Measurements from ENCODE around the gene CCDC121.
"Not testable (repeated sequence)": the region's sequence is repeated elsewhere in the genome, so short reads cannot be mapped to it uniquely, and the experiment has no call there.

CCDC121 gene

DNA sequence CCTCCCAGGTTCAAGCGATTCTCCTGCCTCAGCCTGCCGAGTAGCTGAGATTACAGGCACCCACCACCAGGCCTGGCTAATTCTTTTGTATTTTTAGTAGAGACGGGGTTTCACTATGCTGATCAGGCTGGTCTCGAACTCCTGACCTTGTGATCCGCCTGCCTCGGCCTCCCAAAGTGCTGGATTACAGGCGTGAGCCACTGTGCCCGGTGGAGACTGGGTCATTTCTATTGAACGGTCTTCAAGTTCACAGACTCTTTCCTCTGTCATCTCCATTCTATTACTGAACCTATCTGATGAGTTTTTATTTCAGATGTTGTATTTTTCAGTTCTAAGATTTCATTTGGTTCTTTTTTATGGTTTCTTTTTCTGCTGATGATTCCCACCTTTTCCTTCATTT, 33.4 kb downstream of the CCDC121 start:
- not testable (repeated sequence) for H3K27ac ChIP-seq (ENCODE audit: low read length); H3K9me3 ChIP-seq (ENCODE audit: control insufficient read depth in 1 of 2, low read length in 2 of 2); H3K4me3 ChIP-seq (ENCODE audit: low read depth in 1 of 2, low read length in 2 of 2); H3K27me3 ChIP-seq (ENCODE audit: low read depth, low read length); H3K4me1 ChIP-seq (ENCODE audit: control insufficient read depth in 1 of 2, insufficient read depth in 2 of 2, low read length in 2 of 2)
- H3K36me3 ChIP-seq (ENCODE audit: control insufficient read depth in 1 of 2, insufficient read depth in 2 of 2, low read length in 2 of 2) = peaks cover 12% of the 10 kb centered on the region in 2 donors

DNA sequence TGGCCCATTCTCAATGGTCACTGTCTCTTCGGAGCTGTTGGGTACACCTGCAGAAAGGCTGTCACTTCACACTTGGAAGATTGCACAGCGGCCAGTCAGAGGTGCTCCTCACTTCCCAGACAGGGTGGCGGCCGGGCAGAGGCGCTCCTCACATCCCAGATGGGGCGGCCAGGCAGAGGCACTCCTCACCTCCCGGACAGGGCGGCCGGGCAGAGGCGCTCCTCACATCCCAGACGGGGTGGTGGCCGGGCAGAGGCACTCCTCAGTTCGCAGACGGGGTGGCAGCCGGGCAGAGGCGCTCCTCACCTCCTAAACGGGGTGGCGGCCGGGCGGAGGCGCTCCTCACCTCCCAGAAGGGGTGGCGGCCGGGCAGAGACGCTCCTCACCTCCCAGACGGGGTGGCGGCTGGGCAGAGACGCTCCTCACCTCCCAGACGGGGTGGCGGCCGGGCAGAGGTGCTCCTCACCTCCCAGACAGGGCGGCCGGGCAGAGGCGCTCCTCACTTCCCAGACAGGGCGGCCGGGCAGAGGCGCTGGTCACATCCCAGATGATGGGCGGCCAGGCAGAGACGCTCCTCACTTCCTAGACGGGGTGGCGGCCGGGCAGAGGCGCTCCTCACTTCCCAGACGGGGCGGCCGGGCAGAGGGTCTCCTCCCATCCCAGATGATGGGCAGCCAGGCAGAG, 34.6 kb downstream of the CCDC121 start:
- H3K36me3 ChIP-seq (ENCODE audit: control insufficient read depth in 1 of 2, insufficient read depth in 2 of 2, low read length in 2 of 2); H3K9me3 ChIP-seq (ENCODE audit: control insufficient read depth in 1 of 2, low read length in 2 of 2); H3K4me1 ChIP-seq (ENCODE audit: control insufficient read depth in 1 of 2, insufficient read depth in 2 of 2, low read length in 2 of 2); H3K27ac ChIP-seq (ENCODE audit: low read length); H3K27me3 ChIP-seq (ENCODE audit: low read depth, low read length); H3K4me3 ChIP-seq (ENCODE audit: low read depth in 1 of 2, low read length in 2 of 2): not testable (repeated sequence)

DNA sequence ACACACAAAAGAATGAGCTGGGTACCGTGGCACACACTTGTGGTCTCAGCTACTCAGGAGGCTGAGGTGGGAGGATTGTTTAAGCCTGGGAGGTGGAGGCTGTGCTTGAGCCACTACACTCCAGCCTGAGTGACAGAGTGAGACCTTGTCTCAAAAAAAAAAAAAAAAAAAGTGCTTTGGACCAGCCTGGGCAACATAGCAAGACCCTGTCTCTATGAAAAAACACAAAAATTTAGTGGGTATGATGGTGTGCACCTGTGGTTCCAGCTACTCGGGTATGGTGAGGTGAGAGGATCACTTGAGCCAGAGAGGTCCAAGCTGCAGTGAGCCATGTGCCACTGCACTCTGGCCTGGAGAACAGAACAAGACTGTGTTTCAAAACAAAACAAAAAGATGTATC, 35.6 kb downstream of the CCDC121 start:
- Histone ChIP-seq H3K4me3 (ENCODE audit: low read depth in 1 of 2, low read length in 2 of 2) (no peak overlapping the region), H3K27ac (ENCODE audit: low read length) (no peak overlapping the region), H3K9me3 (ENCODE audit: control insufficient read depth in 1 of 2, low read length in 2 of 2) (peaks cover 7 to 8% of the 10 kb centered on the region in 2 donors), H3K4me1 (ENCODE audit: control insufficient read depth in 1 of 2, insufficient read depth in 2 of 2, low read length in 2 of 2) (no peaks in the 10 kb centered on the region), H3K27me3 (ENCODE audit: low read depth, low read length) (no peaks in the 10 kb centered on the region), H3K36me3 (ENCODE audit: control insufficient read depth in 1 of 2, insufficient read depth in 2 of 2, low read length in 2 of 2) (peaks cover 0 to 4% of the 10 kb centered on the region in 2 donors)

DNA sequence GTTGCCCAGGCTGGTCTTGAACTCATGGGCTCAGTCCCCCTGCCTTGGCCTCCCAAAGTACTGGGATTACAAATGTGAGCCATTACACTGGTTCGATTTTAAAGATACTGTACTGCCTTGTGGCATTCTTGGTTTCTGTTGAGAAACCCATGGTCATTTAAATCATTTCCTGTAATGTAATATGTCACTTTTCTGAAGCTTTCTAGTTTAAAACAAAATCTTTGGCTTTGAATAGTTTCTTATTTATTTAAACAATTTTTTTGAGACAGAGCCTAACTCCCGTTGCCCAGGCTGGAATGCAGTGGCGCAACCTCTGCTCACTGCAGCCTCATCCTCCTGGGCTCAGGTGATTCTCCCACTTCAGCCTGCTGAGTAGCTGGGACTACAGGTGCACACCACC, 37.1 kb downstream of the CCDC121 start:
- H3K4me1 ChIP-seq (ENCODE audit: control insufficient read depth in 1 of 2, insufficient read depth in 2 of 2, low read length in 2 of 2) = no peaks in the 10 kb centered on the region
- H3K27ac ChIP-seq (ENCODE audit: low read length) = no peak overlapping the region
- peaks cover 0 to 4% of the 10 kb centered on the region in 2 donors for H3K36me3 ChIP-seq (ENCODE audit: control insufficient read depth in 1 of 2, insufficient read depth in 2 of 2, low read length in 2 of 2)
- no peaks in the 10 kb centered on the region for H3K27me3 ChIP-seq (ENCODE audit: low read depth, low read length)
- H3K4me3 ChIP-seq (ENCODE audit: low read depth in 1 of 2, low read length in 2 of 2) = no peak overlapping the region
- peaks cover 7 to 8% of the 10 kb centered on the region in 2 donors for H3K9me3 ChIP-seq (ENCODE audit: control insufficient read depth in 1 of 2, low read length in 2 of 2)

DNA sequence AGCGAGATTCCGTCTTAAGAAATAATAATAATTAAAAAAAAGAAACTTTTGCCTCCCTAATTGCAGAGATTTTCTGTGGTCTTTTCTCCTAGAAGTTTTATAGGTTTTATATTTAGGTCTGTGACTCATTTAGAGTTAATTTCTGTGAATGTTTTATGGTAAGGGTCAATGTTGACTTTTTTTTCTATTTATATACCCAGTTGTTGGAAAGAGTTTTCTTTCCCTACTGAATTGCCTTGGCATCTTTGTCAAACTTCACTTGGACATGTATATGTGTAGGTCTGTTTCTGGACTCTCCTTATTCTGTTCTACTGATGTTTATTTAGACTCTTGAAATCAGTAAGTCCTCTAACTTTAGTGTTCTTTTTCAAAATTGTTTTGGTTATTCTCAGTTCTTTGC, 40.5 kb downstream of the CCDC121 start:
- Histone ChIP-seq H3K27ac (ENCODE audit: low read length) (no peak overlapping the region), H3K36me3 (ENCODE audit: control insufficient read depth in 1 of 2, insufficient read depth in 2 of 2, low read length in 2 of 2) (no peaks in the 10 kb centered on the region), H3K9me3 (ENCODE audit: control insufficient read depth in 1 of 2, low read length in 2 of 2) (peaks cover 3 to 8% of the 10 kb centered on the region in 2 donors), H3K4me3 (ENCODE audit: low read depth in 1 of 2, low read length in 2 of 2) (no peak overlapping the region), H3K4me1 (ENCODE audit: control insufficient read depth in 1 of 2, insufficient read depth in 2 of 2, low read length in 2 of 2) (peaks cover 6 to 14% of the 10 kb centered on the region in 2 donors), H3K27me3 (ENCODE audit: low read depth, low read length) (no peaks in the 10 kb centered on the region)

DNA sequence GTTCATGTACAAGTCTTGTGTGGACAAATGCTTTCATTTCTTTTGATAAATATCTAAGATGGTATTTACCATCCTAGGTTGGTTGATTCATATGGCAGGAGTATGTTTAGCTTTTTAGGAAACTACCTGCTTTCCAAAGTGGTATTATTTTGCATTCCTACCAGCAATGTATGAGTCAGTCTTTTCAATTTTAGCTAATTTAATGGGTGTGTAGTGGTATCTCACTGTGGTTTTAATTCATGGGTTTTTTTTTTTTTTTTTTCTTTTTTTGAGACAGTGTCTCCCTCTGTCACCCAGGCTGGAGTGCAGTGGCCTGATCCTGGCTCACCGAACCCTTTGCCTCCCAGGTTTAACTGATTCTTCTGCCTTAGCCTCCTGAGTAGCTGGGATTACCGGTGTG, 41.8 kb downstream of the CCDC121 start:
- no peak overlapping the region for H3K27ac ChIP-seq (ENCODE audit: low read length)
- peaks cover 6 to 14% of the 10 kb centered on the region in 2 donors for H3K4me1 ChIP-seq (ENCODE audit: control insufficient read depth in 1 of 2, insufficient read depth in 2 of 2, low read length in 2 of 2)
- H3K27me3 ChIP-seq (ENCODE audit: low read depth, low read length) = no peaks in the 10 kb centered on the region
- H3K4me3 ChIP-seq (ENCODE audit: low read depth in 1 of 2, low read length in 2 of 2) = no peak overlapping the region
- peaks cover 3 to 8% of the 10 kb centered on the region in 2 donors for H3K9me3 ChIP-seq (ENCODE audit: control insufficient read depth in 1 of 2, low read length in 2 of 2)
- no peaks in the 10 kb centered on the region for H3K36me3 ChIP-seq (ENCODE audit: control insufficient read depth in 1 of 2, insufficient read depth in 2 of 2, low read length in 2 of 2)

DNA sequence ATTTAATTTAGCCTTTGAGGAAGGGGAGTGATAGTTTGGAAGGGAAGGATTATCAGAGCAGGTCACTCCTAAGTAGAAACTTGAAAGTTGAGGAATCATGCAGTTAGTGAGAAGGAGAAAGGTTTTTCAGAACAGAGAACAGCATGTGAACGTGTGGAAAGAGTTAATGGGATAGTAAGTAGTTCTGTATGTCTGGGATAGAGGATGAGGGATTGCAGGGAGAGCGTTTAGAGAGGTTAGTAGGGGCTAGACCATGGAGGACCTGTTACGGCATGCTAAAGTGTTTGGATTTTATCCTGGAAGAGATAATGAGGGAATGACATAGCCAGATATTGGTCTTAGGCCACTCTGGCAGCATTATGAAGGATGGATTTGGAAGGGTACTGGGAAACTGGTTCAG, 44.2 kb downstream of the CCDC121 start:
- no peak overlapping the region for H3K27ac ChIP-seq (ENCODE audit: low read length)
- H3K36me3 ChIP-seq (ENCODE audit: control insufficient read depth in 1 of 2, insufficient read depth in 2 of 2, low read length in 2 of 2) = no peaks in the 10 kb centered on the region
- H3K4me1 ChIP-seq (ENCODE audit: control insufficient read depth in 1 of 2, insufficient read depth in 2 of 2, low read length in 2 of 2) = peaks cover 6 to 14% of the 10 kb centered on the region in 2 donors
- no peaks in the 10 kb centered on the region for H3K27me3 ChIP-seq (ENCODE audit: low read depth, low read length)
- H3K4me3 ChIP-seq (ENCODE audit: low read depth in 1 of 2, low read length in 2 of 2) = peak overlapping the region in 1 of 2 donors; percentile 99
- peaks cover 0 to 6% of the 10 kb centered on the region in 2 donors for H3K9me3 ChIP-seq (ENCODE audit: control insufficient read depth in 1 of 2, low read length in 2 of 2)

DNA sequence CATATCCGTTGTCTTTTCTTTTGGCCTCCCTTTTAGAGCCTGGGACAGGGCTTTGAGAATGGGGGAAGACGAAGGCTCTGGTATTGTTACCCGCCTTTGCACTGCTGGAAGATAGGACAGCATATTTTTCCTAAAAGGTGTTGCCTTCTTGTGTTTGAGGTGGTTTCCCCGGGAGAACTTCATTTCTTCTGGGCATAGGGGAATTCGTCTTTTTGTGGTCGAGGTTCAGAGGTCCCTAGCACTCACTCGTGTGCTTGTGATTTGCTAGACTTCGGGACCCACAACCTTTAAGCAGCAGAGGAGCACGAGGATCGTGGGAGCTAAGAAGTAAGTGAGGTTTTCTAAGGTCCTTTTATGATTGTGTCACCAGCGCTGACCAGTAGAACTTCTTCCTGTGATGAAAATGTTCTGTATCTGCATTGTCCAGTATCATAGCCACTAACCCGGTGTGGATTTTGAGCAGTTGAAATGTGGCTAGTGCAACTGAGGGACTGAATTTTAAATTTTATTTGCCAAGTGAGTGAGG, 45.4 kb downstream of the CCDC121 start:
- Histone ChIP-seq H3K4me1 (ENCODE audit: control insufficient read depth in 1 of 2, insufficient read depth in 2 of 2, low read length in 2 of 2) (peaks cover 6 to 14% of the 10 kb centered on the region in 2 donors), H3K27ac (ENCODE audit: low read length) (peak overlapping the region; percentile 78), H3K27me3 (ENCODE audit: low read depth, low read length) (no peaks in the 10 kb centered on the region), H3K4me3 (ENCODE audit: low read depth in 1 of 2, low read length in 2 of 2) (peak overlapping the region; percentile 95 to 99), H3K36me3 (ENCODE audit: control insufficient read depth in 1 of 2, insufficient read depth in 2 of 2, low read length in 2 of 2) (no peaks in the 10 kb centered on the region), H3K9me3 (ENCODE audit: control insufficient read depth in 1 of 2, low read length in 2 of 2) (peaks cover 4 to 17% of the 10 kb centered on the region in 2 donors)

DNA sequence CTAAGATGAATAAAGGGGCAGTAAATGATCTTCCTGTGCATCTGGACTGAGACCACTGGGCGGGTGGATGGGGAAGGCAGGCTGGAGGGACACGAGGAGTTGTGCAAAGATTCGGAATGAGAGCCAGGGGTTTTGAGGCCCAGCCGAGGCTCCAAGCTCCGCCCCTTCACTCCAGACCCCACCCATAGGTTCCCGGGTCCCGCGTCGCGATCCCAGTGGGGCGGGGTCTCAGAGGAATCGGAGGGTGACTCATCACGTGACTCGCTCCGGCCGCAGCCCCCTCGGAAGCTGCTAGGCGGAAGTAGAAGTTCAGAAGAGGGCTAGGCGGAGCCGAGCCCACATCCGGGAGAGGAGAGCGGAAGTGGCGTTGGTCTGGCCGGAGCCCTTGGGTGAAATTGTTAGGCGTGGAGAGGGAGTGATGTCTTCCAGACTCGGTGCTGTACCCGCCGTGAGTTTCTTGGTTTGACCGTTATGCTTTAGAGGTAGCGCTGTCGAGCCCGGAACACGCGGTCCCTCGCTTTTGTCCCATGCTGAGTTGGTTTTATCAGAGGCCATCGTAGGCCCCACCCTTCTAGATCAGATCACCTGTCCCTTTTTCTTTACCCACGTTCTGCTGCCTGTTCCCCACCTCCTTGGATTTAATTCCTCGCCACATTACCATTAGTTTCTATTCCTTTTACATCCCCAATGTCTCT, 46.0 kb downstream of the CCDC121 start, which contains the start of gene ZNF512:
Gene ZNF512, plus strand, starts transcription at position 348 of the 695 bp plus-strand sequence. Its CDS starts 71 bp downstream, at position 419.
- H3K27ac ChIP-seq (ENCODE audit: low read length) = peak within 1 kb of the TSS; percentile 78
- peaks cover 6 to 14% of the 10 kb centered on the region in 2 donors for H3K4me1 ChIP-seq (ENCODE audit: control insufficient read depth in 1 of 2, insufficient read depth in 2 of 2, low read length in 2 of 2)
- H3K4me3 ChIP-seq (ENCODE audit: low read depth in 1 of 2, low read length in 2 of 2) = peak within 1 kb of the TSS; percentile 95 to 99
- H3K9me3 ChIP-seq (ENCODE audit: control insufficient read depth in 1 of 2, low read length in 2 of 2) = peaks cover 6 to 23% of the 10 kb centered on the region in 2 donors
- H3K36me3 ChIP-seq (ENCODE audit: control insufficient read depth in 1 of 2, insufficient read depth in 2 of 2, low read length in 2 of 2) = no peaks in the 10 kb centered on the region
- no peaks in the 10 kb centered on the region for H3K27me3 ChIP-seq (ENCODE audit: low read depth, low read length)

DNA sequence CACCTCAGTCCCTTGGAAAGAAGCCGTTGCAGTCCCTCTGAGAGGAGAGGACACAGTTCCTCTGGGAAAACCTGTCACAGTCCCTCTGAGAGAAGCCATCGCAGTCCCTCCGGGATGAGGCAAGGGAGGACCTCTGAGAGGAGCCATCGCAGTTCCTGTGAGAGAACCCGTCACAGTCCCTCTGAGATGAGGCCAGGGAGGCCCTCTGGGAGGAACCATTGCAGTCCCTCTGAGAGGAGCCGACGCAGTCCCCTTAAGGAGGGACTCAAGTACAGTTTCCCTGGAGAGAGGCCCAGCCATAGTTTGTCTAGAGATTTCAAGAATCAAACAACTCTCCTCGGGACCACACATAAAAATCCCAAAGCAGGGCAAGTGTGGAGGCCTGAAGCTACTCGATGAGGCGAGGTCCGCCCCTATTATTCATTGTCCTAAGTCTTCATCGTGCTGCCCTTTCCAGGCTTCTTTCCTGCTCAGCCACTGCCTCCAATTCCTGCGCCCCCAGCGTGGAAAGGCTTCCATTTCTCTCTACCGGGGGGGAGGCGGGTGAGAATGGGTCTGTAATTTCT, 46.6 kb downstream of the CCDC121 start:
- peaks cover 6 to 30% of the 10 kb centered on the region in 2 donors for H3K9me3 ChIP-seq (ENCODE audit: control insufficient read depth in 1 of 2, low read length in 2 of 2)
- peak overlapping the region; percentile 95 to 99 for H3K4me3 ChIP-seq (ENCODE audit: low read depth in 1 of 2, low read length in 2 of 2)
- H3K27ac ChIP-seq (ENCODE audit: low read length) = peak overlapping the region; percentile 33
- H3K27me3 ChIP-seq (ENCODE audit: low read depth, low read length) = no peaks in the 10 kb centered on the region
- H3K36me3 ChIP-seq (ENCODE audit: control insufficient read depth in 1 of 2, insufficient read depth in 2 of 2, low read length in 2 of 2) = peaks cover 0 to under 1% of the 10 kb centered on the region in 2 donors
- H3K4me1 ChIP-seq (ENCODE audit: control insufficient read depth in 1 of 2, insufficient read depth in 2 of 2, low read length in 2 of 2) = peaks cover 6 to 14% of the 10 kb centered on the region in 2 donors

DNA sequence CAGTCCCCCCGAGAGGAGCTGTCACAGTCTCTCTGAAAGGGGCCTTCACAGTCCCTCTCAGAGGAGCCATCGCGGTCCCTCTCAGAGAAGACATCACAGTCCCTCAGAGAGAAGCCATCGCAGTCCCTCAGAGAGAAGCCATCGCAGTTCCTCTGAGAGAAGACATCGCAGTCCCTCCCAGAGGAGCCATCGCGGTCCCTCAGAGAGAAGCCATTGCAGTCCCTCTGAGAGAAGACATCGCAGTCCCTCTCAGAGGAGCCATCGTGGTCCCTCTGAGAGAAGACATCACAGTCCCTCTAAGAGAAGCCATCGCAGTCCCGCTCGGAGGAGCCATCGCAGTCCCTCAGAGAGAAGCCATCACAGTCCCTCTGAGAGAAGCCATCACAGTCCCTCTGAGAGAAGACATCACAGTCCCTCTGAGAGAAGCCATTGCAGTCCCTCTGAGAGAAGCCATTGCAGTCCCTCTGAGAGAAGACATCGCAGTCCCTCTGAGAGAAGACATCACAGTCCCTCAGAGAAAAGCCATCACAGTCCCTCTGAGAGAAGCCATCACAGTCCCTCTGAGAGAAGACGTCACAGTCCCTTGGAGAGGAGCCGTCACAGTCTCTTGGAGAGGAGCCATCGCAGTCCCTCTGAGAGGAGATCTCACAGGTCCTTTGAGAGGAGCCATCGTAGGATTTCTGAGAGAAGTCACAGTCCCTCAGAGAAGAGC, 47.2 kb downstream of the CCDC121 start:
- peaks cover 0 to 3% of the 10 kb centered on the region in 2 donors for H3K36me3 ChIP-seq (ENCODE audit: control insufficient read depth in 1 of 2, insufficient read depth in 2 of 2, low read length in 2 of 2)
- no peak overlapping the region for H3K27ac ChIP-seq (ENCODE audit: low read length)
- H3K9me3 ChIP-seq (ENCODE audit: control insufficient read depth in 1 of 2, low read length in 2 of 2) = peaks cover 6 to 36% of the 10 kb centered on the region in 2 donors
- H3K4me1 ChIP-seq (ENCODE audit: control insufficient read depth in 1 of 2, insufficient read depth in 2 of 2, low read length in 2 of 2) = peaks cover 6 to 14% of the 10 kb centered on the region in 2 donors
- no peak overlapping the region for H3K4me3 ChIP-seq (ENCODE audit: low read depth in 1 of 2, low read length in 2 of 2)
- no peaks in the 10 kb centered on the region for H3K27me3 ChIP-seq (ENCODE audit: low read depth, low read length)
